ENCODE data around the gene MAPK10. TPM values are rescaled to one million over a fixed set of nuclear protein-coding genes. Genes with fewer than 3 reads are reported as not detected.

The MAPK10 gene
- total and polyA plus RNA-seq, 2 donors (not counting 1 experiment from before 2014, with no cell fraction given), result 3.8 to 20.0 TPM

DNA sequence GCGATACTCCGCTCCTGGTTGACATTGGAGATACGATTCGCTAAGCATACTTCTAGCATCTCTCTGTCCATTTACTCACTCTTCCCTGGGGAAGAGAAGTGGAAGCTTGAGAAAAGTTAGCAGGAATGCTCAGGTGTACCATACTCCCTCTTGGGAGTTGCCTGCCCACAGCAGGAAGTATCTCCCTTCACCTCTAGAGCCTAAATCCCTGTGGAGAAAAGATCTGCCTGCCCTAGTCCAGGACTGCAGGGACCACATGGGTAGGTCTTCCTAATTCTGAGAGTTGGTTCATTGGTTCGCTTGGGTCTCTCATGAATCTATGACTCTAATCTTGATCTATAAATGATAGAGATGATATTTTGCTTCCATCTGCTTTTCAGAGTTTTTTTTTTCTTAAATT, 26.3 kb upstream of the MAPK10 start:
- Histone ChIP-seq H3K4me2 (ENCODE audit: extremely low read depth, insufficient read depth, low read length) (no peak overlapping the region), H2AFZ (ENCODE audit: low read length) (no peak overlapping the region), H3K36me3 (ENCODE audit: control insufficient read depth, insufficient read depth, low read length) (no peaks in the 10 kb centered on the region), H3K4me1 (ENCODE audit: control insufficient read depth, extremely low read depth, insufficient read depth, low read length) (no peaks in the 10 kb centered on the region), H3K27ac (ENCODE audit: insufficient read depth, low read length) (no peak overlapping the region), H3K79me2 (ENCODE audit: control insufficient read depth, insufficient read depth, low read length) (no peaks in the 10 kb centered on the region), H3K9ac (ENCODE audit: insufficient read depth, low read length) (no peak overlapping the region), H3K4me3 (replicated peaks in 1 of 4; ENCODE audit: control extremely low read depth in 1 of 4, insufficient read depth in 1 of 4, low read depth in 3 of 4, low read length in 4 of 4) (no peak overlapping the region), H3K27me3 (ENCODE audit: control insufficient read depth, insufficient read depth, low read length) (no peaks in the 10 kb centered on the region), H4K20me1 (ENCODE audit: control insufficient read depth, extremely low read depth, insufficient read depth, low read length) (no peaks in the 10 kb centered on the region), H3K9me3 (ENCODE audit: control insufficient read depth, insufficient read depth, low read depth, low read length) (no peaks in the 10 kb centered on the region)
- no peak for DNase-seq (ENCODE audit: low read depth in 2 of 2)
- TF ChIP-seq CTCF (conservative IDR thresholded peaks at IDR 0.05 in 1 of 2, IDR thresholded peaks at IDR 0.05 in 1 of 2; ENCODE audit: low read depth in 1 of 2, low read length in 2 of 2) (no peak), EZH2 (IDR thresholded peaks at IDR 0.05; ENCODE audit: low read length, missing control alignments) (no peak)

DNA sequence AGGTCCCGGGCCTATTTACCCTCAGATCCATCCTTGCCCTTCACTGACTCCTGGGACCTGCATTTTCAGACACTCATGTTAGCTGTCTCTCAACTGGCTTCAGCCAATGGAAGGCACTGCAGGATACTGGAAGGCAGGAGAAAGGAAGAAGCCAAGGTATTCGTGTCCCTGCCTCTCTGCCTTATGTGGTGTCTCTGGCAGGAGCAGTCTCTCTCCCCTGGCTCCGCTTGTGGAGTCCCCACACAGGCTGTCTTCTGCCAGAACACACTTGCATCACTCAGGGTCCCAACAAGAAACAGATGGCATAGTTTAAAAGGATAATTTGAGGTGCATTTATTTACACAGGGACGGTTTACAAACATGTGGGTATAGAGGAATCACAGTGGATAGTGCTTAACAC, 21.6 kb upstream of the MAPK10 start:
- Histone ChIP-seq H3K27ac (ENCODE audit: insufficient read depth, low read length) (no peak overlapping the region), H2AFZ (ENCODE audit: low read length) (no peak overlapping the region), H3K36me3 (ENCODE audit: control insufficient read depth, insufficient read depth, low read length) (no peaks in the 10 kb centered on the region), H3K9ac (ENCODE audit: insufficient read depth, low read length) (no peak overlapping the region), H4K20me1 (ENCODE audit: control insufficient read depth, extremely low read depth, insufficient read depth, low read length) (no peaks in the 10 kb centered on the region), H3K4me1 (ENCODE audit: control insufficient read depth, extremely low read depth, insufficient read depth, low read length) (no peaks in the 10 kb centered on the region), H3K9me3 (ENCODE audit: control insufficient read depth, insufficient read depth, low read depth, low read length) (no peaks in the 10 kb centered on the region), H3K4me3 (replicated peaks in 1 of 4; ENCODE audit: control extremely low read depth in 1 of 4, insufficient read depth in 1 of 4, low read depth in 3 of 4, low read length in 4 of 4) (no peak overlapping the region), H3K4me2 (ENCODE audit: extremely low read depth, insufficient read depth, low read length) (no peak overlapping the region), H3K27me3 (ENCODE audit: control insufficient read depth, insufficient read depth, low read length) (no peaks in the 10 kb centered on the region), H3K79me2 (ENCODE audit: control insufficient read depth, insufficient read depth, low read length) (no peaks in the 10 kb centered on the region)
- no peak for DNase-seq (ENCODE audit: low read depth in 2 of 2)
- TF ChIP-seq CTCF (conservative IDR thresholded peaks at IDR 0.05 in 1 of 2, IDR thresholded peaks at IDR 0.05 in 1 of 2; ENCODE audit: low read depth in 1 of 2, low read length in 2 of 2) (no peak), EZH2 (IDR thresholded peaks at IDR 0.05; ENCODE audit: low read length, missing control alignments) (no peak)

GRCh38 chr4:86380181-86380724, 20.4 kb upstream of the MAPK10 start:
- no peaks in the 10 kb centered on the region for H4K20me1 ChIP-seq (ENCODE audit: control insufficient read depth, extremely low read depth, insufficient read depth, low read length)
- H3K79me2 ChIP-seq (ENCODE audit: control insufficient read depth, insufficient read depth, low read length), result no peaks in the 10 kb centered on the region
- H3K4me1 ChIP-seq (ENCODE audit: control insufficient read depth, extremely low read depth, insufficient read depth, low read length), result no peaks in the 10 kb centered on the region
- no peak overlapping the region for H3K9ac ChIP-seq (ENCODE audit: insufficient read depth, low read length)
- H3K36me3 ChIP-seq (ENCODE audit: control insufficient read depth, insufficient read depth, low read length), result no peaks in the 10 kb centered on the region
- H3K4me3 ChIP-seq (replicated peaks in 1 of 4; ENCODE audit: control extremely low read depth in 1 of 4, insufficient read depth in 1 of 4, low read depth in 3 of 4, low read length in 4 of 4), result no peak overlapping the region
- H3K27ac ChIP-seq (ENCODE audit: insufficient read depth, low read length), result no peak overlapping the region
- no peak for DNase-seq (ENCODE audit: low read depth in 2 of 2)
- no peak overlapping the region for H2AFZ ChIP-seq (ENCODE audit: low read length)
- H3K4me2 ChIP-seq (ENCODE audit: extremely low read depth, insufficient read depth, low read length), result no peak overlapping the region
- no peak for TF ChIP-seq CTCF (conservative IDR thresholded peaks at IDR 0.05 in 1 of 2, IDR thresholded peaks at IDR 0.05 in 1 of 2; ENCODE audit: low read depth in 1 of 2, low read length in 2 of 2)
- TF ChIP-seq EZH2 (IDR thresholded peaks at IDR 0.05; ENCODE audit: low read length, missing control alignments), result no peak
- no peaks in the 10 kb centered on the region for H3K27me3 ChIP-seq (ENCODE audit: control insufficient read depth, insufficient read depth, low read length)
- H3K9me3 ChIP-seq (ENCODE audit: control insufficient read depth, insufficient read depth, low read depth, low read length), result no peaks in the 10 kb centered on the region

All from fibroblast of lung (primary cell).